Measurements from ENCODE around the gene HIRA.
A peak's percentile ranks its signal among the peaks of the same experiment; 100 is the strongest.
"Not testable (repeated sequence)": the region's sequence is repeated elsewhere in the genome, so short reads cannot be mapped to it uniquely, and the experiment has no call there.

Gene HIRA

DNA sequence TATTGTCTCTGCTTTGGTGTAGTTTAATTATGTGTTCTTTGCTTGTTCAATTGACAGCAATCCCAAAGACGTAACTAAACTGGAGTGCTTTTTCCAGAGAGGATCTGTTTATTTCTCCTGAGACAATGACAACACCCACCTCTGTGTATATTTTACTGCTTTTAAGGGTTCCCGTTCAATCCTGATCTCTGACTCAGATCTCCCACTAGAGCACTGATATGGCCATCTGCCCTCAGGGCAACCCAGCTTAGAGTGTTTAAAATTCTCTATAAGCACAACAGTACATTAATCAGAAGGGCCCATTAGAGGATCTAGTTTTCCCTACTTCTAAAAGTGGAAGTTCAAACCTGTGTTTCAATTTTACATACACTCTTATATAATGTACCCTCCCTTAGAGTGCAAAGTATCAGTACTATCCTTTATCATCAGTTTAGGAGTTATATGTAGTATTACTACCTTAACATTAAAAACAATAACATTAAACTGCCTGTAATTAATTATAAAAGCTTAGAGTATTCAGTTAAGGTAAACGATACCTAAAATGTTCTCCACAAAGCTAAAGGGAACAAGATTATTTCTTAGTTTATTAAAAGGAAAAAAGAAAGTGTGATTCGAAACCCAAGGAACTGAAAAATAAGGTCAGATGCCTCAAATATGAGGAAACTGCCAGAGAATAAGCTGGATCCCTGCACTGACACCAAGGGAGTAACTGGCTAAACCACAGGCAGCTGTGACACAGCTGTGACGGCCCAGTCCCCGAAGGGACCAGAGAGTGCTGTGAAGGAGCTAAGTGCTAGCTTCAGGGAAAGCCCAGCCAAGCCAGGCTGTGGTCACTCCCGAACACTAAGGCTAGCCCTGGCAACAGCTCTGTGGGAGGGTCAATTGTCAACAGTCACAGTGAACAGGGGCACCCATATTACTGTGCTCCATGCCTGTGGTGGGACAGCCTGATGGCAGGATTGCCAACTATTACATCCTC lies 32.2 kb upstream of the HIRA start:
- no peak for DNase-seq (ENCODE audit: low spot score)

- DNase-seq (ENCODE audit: low spot score): no peak
Measured at GRCh38 chr22:19463008-19463407, 31.5 kb upstream of the HIRA start.

DNA sequence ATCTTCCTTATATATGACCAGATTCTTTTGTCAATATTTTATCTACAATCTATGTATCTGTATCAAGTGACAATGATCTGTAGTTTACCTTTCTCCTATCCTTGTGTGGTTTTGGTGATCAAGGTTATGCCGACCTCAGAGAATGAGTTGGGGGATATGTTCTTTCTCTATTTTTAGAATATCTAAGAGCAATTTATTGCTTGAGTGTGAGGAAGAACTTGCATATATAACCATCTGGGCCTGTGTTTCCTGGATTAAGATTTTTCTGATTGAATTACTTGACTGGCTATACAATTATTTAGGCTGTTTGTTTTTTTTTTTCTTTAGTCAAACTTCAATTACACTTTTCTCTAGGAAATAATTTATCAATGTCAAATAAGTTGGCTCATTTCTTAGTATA lies 30.0 kb upstream of the HIRA start:
- no peak for DNase-seq (ENCODE audit: low spot score)

DNA sequence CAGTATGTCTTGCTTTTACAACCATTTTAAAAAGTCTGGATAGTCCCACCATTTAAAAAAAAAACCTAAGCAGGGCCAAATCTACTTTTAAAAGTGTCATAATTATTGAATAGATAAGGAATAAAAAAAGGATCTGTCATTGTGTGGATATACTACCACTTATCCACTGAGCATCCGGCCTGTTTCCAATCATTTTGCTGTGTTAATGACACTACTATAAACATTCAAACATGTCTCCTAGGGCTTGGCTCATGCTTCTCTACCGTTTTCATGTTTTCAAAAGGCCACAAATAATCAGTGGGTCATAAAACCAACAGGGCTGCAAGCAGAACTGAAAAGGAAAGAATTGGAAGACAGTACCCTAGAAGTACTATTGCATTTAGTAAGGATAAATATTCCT lies 28.5 kb upstream of the HIRA start:
- DNase-seq (ENCODE audit: low spot score): no peak

DNA sequence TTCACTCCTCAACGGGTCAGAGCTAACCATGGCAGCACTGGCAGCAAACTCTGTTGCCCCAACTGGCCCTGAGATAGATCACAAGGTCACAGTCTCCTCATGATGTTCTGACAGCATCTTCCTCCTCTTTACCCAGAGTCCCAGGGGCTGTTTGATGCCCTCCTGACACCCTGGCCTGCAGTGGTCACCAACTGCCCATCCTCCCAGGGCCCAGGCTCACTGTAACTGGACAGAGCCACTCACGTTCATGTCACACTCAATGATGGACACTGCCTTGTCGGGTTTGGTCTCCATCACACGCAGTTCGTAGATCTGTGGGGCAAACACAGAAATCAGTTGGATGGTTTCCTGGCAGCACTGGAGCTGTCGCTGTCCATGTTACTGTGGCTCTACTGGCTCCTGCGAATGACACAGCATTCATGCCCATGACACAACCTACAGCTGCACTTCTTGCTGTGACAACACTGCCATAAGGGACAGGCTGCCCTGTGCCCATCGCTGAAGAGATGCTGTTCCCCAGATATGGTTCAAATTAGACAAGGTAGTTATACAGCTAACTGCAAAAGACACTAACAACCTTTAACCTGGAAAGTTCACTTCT lies 26.4 kb upstream of the HIRA start:
- no peak for DNase-seq (ENCODE audit: low spot score)

- no peak for DNase-seq (ENCODE audit: low spot score)
Measured at GRCh38 chr22:19456541-19456940, 25.0 kb upstream of the HIRA start.

- no peak for DNase-seq (ENCODE audit: low spot score)
Measured at GRCh38 chr22:19455585-19456370, 24.2 kb upstream of the HIRA start.

DNA sequence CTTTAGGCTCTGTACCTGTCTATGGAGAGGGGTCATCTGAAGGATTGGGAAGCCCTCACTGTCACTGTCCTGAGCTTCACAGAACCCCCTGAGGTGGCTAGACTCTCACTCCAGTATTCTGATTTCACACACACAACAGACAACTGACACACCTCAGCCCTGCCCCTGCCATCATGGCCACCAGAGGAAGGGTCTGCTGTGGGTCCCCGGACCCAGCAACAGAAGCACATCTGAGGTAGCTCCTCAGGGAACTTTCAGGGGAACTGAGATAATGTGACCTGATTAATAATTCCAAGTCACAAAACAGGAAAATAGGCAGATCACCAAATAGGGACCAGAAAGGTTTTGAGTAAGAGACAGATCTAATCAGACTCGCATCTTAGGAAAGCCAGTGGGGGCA lies 23.5 kb upstream of the HIRA start:
- DNase-seq (ENCODE audit: low spot score): no peak

DNA sequence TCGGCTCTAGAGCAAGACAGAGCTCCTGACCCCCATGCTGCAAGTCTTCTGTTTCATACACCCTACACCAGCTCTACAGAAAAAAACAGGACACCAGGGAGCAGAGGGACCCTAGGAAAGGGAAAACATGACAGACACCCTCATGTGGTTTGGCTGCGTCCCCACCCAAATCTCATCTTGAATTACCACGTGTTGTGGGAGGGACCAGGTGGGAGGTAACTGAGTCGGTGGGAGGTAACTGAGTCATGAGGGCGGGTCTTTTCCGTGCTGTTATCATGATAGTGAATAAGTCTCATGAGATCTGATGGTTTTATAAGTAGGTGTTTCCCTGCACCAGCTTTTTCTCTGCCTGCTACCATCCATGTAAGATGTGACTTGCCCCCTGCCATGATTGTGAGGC lies 22.6 kb upstream of the HIRA start:
- no peak for DNase-seq (ENCODE audit: low spot score)

DNA sequence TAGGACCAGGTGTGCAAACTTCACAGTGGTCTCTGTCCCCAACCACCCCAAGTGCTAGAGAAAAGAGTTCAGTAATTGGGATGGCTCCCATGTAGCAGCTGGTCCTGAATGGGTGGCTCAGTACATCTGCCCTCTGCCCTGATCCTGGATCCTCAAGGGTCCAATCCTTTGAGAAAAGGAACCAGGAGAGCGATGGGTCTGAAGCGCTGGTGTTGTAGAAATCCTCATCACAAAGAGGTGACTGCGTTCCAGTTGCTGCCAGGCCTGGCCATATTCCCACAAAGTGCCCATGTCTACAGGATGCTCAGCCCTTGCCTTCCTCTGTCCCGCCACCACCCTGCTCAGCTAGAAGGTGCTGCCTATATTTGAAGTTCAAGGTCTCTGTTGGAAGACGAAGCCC lies 22.2 kb upstream of the HIRA start:
- no peak for DNase-seq (ENCODE audit: low spot score)

GRCh38 chr22:19451570-19451969 lies 20.0 kb upstream of the HIRA start:
- DNase-seq (ENCODE audit: low spot score): no peak

GRCh38 chr22:19450363-19451175 lies 19.0 kb upstream of the HIRA start:
- no peak for DNase-seq (ENCODE audit: low spot score)

GRCh38 chr22:19449422-19449767 lies 17.9 kb upstream of the HIRA start:
- DNase-seq (ENCODE audit: low spot score): no peak

DNA sequence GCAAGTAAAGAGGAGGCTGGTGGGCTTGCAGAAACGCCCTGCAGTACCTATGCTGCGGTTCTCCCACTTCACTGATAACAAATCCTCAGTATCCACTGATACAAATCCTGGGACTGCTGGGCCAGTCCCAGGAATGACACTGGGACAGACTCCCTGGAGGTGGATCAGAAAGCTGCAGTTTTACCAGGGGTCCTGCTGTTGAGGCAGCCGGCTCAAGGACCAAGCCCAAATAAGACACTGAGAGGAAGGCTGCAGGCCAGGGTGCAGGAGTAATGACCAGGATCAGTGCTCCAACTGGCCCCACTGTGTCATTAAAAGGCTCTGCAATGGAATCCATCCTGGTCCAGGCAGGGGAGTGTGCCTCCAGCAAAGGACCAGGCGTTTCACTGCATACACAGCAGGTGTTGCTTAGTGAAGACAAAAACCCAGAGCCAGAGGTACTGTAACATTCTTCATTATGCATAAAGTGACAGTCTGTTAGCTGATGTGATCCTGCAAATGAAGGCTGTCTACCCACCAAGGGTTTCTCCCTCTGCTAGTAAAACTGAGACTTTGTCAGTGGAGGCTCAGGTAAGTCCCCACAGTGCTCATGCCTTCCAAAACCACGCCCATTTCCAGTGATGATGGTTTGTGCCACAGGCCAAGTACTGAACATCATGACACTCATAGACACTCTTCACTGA lies 17.3 kb upstream of the HIRA start:
- peak; percentile 82 for DNase-seq (ENCODE audit: low spot score)

GRCh38 chr22:19448076-19448607 lies 16.6 kb upstream of the HIRA start:
- DNase-seq (ENCODE audit: low spot score): no peak

- DNase-seq (ENCODE audit: low spot score): peak; percentile 95
Measured at GRCh38 chr22:19447330-19448075, 16.0 kb upstream of the HIRA start, which contains the start of gene C22orf39. C22orf39 (minus strand) TSS chr22:19447711; CDS start chr22:19447688, 23 bp downstream.

DNA sequence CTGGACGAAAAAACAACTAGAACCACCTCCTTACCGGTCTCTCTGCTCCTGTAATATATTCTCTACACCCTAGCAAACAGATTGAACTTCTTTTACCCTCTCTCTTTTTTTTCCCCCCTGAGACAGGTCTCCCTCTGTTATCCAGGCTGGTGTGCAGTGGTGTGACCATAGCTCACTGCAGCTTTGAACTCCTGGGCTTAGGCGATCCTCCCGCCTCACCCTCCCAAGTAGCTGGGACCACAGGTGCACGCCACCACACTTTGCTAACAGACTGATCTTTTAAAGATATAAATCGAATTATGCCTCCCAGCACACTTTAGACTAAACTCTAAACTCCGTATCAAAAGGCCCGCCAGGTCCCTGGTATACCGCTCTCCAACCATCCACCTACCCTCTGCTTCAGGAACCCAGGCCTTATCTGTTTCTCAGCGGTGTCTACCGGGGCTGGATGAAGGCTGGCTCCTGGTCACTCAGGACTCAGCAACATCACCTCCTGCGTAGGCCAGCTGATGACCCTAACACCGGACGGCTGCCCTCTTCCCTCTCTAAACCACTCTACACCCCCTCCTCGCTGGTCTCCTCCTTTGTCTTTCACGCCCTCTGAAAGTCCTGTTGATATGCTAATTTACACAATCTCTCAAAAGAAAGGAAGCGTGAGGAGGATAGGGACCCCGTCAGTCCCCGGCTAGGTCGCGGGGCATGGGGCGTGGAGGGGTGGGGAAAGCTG lies 15.2 kb upstream of the HIRA start:
- no peak for DNase-seq (ENCODE audit: low spot score)

DNA sequence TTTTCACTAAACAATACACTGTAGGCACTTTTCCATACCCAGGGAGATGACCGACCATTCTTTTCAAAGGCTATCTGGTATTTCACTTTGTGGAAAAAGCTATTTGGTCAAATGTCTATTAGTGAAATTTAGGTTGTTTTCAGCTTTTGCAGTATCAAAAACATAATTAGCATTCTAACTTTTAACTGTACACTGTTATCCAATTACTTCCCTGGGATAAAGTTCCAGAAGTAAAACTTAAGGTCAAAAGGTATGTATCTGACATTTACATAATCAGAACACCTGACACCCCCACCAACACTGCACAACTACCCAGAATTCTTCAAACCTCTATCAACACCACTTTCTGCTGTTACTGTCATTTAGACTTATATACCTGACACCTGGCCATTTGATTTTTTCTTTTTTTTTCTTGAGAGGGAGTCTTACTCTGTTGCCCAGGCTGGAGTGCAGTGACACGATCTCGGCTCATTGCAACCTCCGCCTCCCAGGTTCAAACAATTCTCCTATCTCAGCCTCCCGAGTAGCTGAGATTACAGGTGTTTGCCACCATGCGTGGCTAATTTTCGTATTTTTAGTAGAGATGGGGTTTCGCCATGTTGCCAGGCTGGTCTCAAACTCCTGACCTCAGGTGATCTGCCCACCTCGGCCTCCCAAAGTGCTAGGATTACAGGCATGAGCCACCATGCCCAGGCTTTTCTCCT lies 13.9 kb upstream of the HIRA start:
- DNase-seq (ENCODE audit: low spot score): not testable (repeated sequence)
